ENCODE data around the gene PLET1.

Gene PLET1

GRCh38 chr11:112260490-112260889, at the start of gene PLET1:
Gene PLET1, minus strand, starts transcription at chr11:112260860. Its CDS starts 271 bp downstream, at chr11:112260589.
- TF ChIP-seq, protein P1, sequence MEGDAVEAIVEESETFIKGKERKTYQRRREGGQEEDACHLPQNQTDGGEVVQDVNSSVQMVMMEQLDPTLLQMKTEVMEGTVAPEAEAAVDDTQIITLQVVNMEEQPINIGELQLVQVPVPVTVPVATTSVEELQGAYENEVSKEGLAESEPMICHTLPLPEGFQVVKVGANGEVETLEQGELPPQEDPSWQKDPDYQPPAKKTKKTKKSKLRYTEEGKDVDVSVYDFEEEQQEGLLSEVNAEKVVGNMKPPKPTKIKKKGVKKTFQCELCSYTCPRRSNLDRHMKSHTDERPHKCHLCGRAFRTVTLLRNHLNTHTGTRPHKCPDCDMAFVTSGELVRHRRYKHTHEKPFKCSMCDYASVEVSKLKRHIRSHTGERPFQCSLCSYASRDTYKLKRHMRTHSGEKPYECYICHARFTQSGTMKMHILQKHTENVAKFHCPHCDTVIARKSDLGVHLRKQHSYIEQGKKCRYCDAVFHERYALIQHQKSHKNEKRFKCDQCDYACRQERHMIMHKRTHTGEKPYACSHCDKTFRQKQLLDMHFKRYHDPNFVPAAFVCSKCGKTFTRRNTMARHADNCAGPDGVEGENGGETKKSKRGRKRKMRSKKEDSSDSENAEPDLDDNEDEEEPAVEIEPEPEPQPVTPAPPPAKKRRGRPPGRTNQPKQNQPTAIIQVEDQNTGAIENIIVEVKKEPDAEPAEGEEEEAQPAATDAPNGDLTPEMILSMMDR (conservative IDR thresholded peaks at IDR 0.05; ENCODE audit: low read depth, low read length), result no peak
- H3K4me3 ChIP-seq (ENCODE audit: low read length), result no peak within 1 kb of the TSS
- DNase-seq (ENCODE audit: low read depth), result no peak

GRCh38 chr11:112310419-112310818, 49.8 kb upstream of the PLET1 start:
- no peak for DNase-seq (ENCODE audit: low read depth)
- no peak overlapping the region for H3K4me3 ChIP-seq (ENCODE audit: low read length)
- TF ChIP-seq, protein P1 (conservative IDR thresholded peaks at IDR 0.05; ENCODE audit: low read depth, low read length), result no peak

DNA sequence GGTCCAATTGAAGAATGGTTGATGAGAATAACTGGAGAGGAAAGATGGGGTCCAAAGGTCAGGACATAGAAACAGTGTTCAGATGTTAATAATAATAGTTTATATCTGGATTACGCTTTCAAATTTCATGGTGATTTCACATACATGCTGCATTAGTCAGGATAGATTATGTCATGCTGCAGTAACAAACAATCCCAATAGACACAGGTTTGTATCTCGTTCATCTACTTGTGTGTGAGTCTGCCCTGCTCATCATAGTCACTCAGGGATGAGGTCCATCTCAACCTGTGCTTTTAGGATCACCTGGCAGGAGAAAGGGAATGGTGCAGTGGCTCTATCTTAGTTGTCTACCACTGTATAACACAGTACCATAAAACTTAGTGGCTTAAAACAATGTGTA, 48.0 kb upstream of the PLET1 start:
- DNase-seq (ENCODE audit: low read depth), result no peak
- no peak overlapping the region for H3K4me3 ChIP-seq (ENCODE audit: low read length)
- TF ChIP-seq, protein P1 (conservative IDR thresholded peaks at IDR 0.05; ENCODE audit: low read depth, low read length), result no peak

- DNase-seq (ENCODE audit: low read depth), result no peak
- TF ChIP-seq, protein P1 (conservative IDR thresholded peaks at IDR 0.05; ENCODE audit: low read depth, low read length), result no peak
- no peak overlapping the region for H3K4me3 ChIP-seq (ENCODE audit: low read length)
These were observed 47.0 kb upstream of the PLET1 start for GRCh38 chr11:112307616-112308015.

GRCh38 chr11:112306230-112306629, 45.6 kb upstream of the PLET1 start:
- TF ChIP-seq, protein P1 (conservative IDR thresholded peaks at IDR 0.05; ENCODE audit: low read depth, low read length), result no peak
- no peak for DNase-seq (ENCODE audit: low read depth)
- H3K4me3 ChIP-seq (ENCODE audit: low read length), result no peak overlapping the region

DNA sequence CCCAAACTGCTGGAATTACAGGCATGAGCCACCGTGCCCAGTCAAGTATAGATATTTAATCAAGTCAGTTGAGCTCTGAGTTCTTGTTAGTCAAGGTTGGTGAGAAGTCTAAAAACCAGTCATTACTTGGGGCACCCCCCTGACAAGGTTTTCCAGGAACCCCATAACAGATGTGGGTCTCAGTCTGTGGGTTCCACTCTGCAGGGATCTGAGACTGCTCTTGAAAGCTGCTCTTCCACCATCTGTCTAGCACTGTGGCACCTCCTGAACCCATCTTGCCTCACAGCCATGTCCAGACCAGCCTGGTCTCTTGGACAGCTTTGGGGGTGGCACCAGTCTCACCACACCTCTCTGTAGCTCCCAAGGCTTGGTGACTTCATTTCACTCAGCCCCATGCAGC, 44.3 kb upstream of the PLET1 start:
- TF ChIP-seq, protein P1 (conservative IDR thresholded peaks at IDR 0.05; ENCODE audit: low read depth, low read length), result no peak

DNA sequence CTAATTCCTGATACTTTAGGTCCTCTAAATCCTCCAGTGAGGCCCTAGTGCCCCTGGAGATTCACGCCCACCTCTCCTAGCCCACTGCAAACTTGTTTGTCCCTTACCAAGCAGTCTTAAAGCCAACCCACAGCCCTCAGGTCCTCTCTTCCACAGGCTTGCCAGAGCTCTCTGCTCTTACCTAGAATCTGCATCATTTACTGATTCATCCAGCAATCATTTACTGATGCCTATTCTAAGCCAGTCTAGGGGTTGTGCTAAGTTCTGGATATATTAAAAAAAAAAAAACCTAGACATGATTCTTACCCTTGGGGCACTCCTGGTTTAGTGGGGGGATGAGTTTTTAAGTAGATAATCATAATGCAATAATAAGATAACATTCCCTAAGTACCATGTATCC, 43.0 kb upstream of the PLET1 start:
- TF ChIP-seq, protein P1 (conservative IDR thresholded peaks at IDR 0.05; ENCODE audit: low read depth, low read length), result no peak
- no peak overlapping the region for H3K4me3 ChIP-seq (ENCODE audit: low read length)
- DNase-seq (ENCODE audit: low read depth), result no peak

More for the DNA sequence above, 44.3 kb upstream of the PLET1 start:
- DNase-seq (ENCODE audit: low read depth), result no peak
- no peak overlapping the region for H3K4me3 ChIP-seq (ENCODE audit: low read length)

Data from retinal pigment epithelial cell (primary cell).